ENCODE data around the gene CSNK2A3. TPM values are rescaled to one million over a fixed set of nuclear protein-coding genes. Genes with fewer than 3 reads are reported as not detected.

Gene CSNK2A3
- total and polyA plus RNA-seq, 2 experiments from 2014 or later, result 0.91 to 4.1 TPM

- no peak overlapping the region for H3K4me2 ChIP-seq
- H3K4me1 ChIP-seq (ENCODE audit: insufficient read depth), result no peaks in the 10 kb centered on the region
- Mint-ChIP-seq H3K27ac (no peak overlapping the region), H3K27me3 (ENCODE audit: insufficient read depth, low read depth, poor library complexity) (peaks cover 4% of the 10 kb centered on the region), H3K4me1 (peaks cover 12% of the 10 kb centered on the region), H3K36me3 (ENCODE audit: low read depth) (no peaks in the 10 kb centered on the region), H3K4me3 (no peak overlapping the region), H3K9me3 (no peaks in the 10 kb centered on the region)
- H3K27me3 ChIP-seq (ENCODE audit: insufficient read depth), result no peaks in the 10 kb centered on the region
- no peaks in the 10 kb centered on the region for H3K9me2 ChIP-seq (ENCODE audit: insufficient read depth)
- DNase-seq (ENCODE audit: low spot score) (no peak), ATAC-seq (no peak)
- no peaks in the 10 kb centered on the region for H3F3A ChIP-seq (replicated peaks; ENCODE audit: low read depth)
- no peak overlapping the region for H2AFZ ChIP-seq
- H3K4me3 ChIP-seq, result no peak overlapping the region
- H4K20me1 ChIP-seq (replicated peaks; ENCODE audit: insufficient read depth), result no peaks in the 10 kb centered on the region
- no peaks in the 10 kb centered on the region for H3K36me3 ChIP-seq (ENCODE audit: insufficient read depth)
- no peaks in the 10 kb centered on the region for H3K79me2 ChIP-seq (replicated peaks; ENCODE audit: insufficient read depth)
- H3K27ac ChIP-seq (ENCODE audit: low read depth), result no peak overlapping the region
- TF ChIP-seq ZNF331 (CRISPR knock-in tag; IDR thresholded peaks at IDR 0.05; ENCODE audit: low read depth) (no peak), EZH2 (IDR thresholded peaks at IDR 0.05; ENCODE audit: low read depth, unreplicated experiment) (no peak), ZNF114 (CRISPR knock-in tag; IDR thresholded peaks at IDR 0.05) (no peak), CREB1 (CRISPR knock-in tag; IDR thresholded peaks at IDR 0.05; ENCODE audit: low read depth) (no peak), STAT1 (IDR thresholded peaks at IDR 0.05; ENCODE audit: unreplicated experiment) (no peak), EZH2phosphoT487 (IDR thresholded peaks at IDR 0.05; ENCODE audit: unreplicated experiment) (no peak), NANOG (IDR thresholded peaks at IDR 0.05; ENCODE audit: borderline replicate concordance) (no peak), JUNB (IDR thresholded peaks at IDR 0.05; ENCODE audit: unreplicated experiment) (no peak), ZNF462 (CRISPR knock-in tag; IDR thresholded peaks at IDR 0.05) (no peak), POLR2AphosphoS5 (IDR thresholded peaks at IDR 0.05; ENCODE audit: low read depth) (no peak)
- TF ChIP-seq, protein P1, sequence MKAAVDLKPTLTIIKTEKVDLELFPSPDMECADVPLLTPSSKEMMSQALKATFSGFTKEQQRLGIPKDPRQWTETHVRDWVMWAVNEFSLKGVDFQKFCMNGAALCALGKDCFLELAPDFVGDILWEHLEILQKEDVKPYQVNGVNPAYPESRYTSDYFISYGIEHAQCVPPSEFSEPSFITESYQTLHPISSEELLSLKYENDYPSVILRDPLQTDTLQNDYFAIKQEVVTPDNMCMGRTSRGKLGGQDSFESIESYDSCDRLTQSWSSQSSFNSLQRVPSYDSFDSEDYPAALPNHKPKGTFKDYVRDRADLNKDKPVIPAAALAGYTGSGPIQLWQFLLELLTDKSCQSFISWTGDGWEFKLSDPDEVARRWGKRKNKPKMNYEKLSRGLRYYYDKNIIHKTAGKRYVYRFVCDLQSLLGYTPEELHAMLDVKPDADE (IDR thresholded peaks at IDR 0.05), result no peak
- TF ChIP-seq, protein P2, sequence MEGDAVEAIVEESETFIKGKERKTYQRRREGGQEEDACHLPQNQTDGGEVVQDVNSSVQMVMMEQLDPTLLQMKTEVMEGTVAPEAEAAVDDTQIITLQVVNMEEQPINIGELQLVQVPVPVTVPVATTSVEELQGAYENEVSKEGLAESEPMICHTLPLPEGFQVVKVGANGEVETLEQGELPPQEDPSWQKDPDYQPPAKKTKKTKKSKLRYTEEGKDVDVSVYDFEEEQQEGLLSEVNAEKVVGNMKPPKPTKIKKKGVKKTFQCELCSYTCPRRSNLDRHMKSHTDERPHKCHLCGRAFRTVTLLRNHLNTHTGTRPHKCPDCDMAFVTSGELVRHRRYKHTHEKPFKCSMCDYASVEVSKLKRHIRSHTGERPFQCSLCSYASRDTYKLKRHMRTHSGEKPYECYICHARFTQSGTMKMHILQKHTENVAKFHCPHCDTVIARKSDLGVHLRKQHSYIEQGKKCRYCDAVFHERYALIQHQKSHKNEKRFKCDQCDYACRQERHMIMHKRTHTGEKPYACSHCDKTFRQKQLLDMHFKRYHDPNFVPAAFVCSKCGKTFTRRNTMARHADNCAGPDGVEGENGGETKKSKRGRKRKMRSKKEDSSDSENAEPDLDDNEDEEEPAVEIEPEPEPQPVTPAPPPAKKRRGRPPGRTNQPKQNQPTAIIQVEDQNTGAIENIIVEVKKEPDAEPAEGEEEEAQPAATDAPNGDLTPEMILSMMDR (conservative IDR thresholded peaks at IDR 0.05; ENCODE audit: low read depth in 2 of 2), result no peak
- TF ChIP-seq, protein P3, sequence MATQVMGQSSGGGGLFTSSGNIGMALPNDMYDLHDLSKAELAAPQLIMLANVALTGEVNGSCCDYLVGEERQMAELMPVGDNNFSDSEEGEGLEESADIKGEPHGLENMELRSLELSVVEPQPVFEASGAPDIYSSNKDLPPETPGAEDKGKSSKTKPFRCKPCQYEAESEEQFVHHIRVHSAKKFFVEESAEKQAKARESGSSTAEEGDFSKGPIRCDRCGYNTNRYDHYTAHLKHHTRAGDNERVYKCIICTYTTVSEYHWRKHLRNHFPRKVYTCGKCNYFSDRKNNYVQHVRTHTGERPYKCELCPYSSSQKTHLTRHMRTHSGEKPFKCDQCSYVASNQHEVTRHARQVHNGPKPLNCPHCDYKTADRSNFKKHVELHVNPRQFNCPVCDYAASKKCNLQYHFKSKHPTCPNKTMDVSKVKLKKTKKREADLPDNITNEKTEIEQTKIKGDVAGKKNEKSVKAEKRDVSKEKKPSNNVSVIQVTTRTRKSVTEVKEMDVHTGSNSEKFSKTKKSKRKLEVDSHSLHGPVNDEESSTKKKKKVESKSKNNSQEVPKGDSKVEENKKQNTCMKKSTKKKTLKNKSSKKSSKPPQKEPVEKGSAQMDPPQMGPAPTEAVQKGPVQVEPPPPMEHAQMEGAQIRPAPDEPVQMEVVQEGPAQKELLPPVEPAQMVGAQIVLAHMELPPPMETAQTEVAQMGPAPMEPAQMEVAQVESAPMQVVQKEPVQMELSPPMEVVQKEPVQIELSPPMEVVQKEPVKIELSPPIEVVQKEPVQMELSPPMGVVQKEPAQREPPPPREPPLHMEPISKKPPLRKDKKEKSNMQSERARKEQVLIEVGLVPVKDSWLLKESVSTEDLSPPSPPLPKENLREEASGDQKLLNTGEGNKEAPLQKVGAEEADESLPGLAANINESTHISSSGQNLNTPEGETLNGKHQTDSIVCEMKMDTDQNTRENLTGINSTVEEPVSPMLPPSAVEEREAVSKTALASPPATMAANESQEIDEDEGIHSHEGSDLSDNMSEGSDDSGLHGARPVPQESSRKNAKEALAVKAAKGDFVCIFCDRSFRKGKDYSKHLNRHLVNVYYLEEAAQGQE (IDR thresholded peaks at IDR 0.05; ENCODE audit: unreplicated experiment), result no peak
Measured at GRCh38 chr11:11334607-11335006, 18.4 kb downstream of the CSNK2A3 start.

Measured in GM23338 (cell line).